ENCODE results near the gene NCKAP5.

DNA sequence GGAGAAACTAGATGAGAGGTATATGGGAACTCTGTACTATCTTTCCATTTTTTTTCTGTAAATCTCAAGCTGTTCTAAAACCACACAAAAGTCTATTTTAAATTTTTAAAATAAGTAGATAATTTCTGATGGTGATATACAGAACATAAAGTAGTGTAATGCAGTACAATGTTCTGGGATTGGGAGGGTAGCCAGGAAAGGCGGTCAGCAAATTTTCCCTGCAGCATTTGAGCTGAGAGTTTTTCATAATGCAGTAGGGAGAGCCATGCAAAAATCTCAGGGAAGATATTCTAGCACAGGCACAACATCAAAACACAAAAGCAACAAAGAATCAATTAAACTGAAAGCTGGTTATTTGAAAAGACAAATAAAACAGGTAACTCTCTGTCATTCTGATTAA lies 141.5 kb downstream of the NCKAP5 start:
- TF ChIP-seq, protein P1, sequence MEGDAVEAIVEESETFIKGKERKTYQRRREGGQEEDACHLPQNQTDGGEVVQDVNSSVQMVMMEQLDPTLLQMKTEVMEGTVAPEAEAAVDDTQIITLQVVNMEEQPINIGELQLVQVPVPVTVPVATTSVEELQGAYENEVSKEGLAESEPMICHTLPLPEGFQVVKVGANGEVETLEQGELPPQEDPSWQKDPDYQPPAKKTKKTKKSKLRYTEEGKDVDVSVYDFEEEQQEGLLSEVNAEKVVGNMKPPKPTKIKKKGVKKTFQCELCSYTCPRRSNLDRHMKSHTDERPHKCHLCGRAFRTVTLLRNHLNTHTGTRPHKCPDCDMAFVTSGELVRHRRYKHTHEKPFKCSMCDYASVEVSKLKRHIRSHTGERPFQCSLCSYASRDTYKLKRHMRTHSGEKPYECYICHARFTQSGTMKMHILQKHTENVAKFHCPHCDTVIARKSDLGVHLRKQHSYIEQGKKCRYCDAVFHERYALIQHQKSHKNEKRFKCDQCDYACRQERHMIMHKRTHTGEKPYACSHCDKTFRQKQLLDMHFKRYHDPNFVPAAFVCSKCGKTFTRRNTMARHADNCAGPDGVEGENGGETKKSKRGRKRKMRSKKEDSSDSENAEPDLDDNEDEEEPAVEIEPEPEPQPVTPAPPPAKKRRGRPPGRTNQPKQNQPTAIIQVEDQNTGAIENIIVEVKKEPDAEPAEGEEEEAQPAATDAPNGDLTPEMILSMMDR (IDR thresholded peaks at IDR 0.05; ENCODE audit: low read length): no peak
- TF ChIP-seq EZH2 (IDR thresholded peaks at IDR 0.05; ENCODE audit: borderline replicate concordance, low read length): no peak
